HPDE6-E6E7 (cell line): Measurements from ENCODE around the gene CILP2.

Source experiments
- DNase-seq: peaks from one replicate; pipeline ENCODE4 v3.0.0; 2011; ENCODE audit warnings: missing footprints; ENCODE audit errors: extremely low spot score

Gene CILP2

DNA sequence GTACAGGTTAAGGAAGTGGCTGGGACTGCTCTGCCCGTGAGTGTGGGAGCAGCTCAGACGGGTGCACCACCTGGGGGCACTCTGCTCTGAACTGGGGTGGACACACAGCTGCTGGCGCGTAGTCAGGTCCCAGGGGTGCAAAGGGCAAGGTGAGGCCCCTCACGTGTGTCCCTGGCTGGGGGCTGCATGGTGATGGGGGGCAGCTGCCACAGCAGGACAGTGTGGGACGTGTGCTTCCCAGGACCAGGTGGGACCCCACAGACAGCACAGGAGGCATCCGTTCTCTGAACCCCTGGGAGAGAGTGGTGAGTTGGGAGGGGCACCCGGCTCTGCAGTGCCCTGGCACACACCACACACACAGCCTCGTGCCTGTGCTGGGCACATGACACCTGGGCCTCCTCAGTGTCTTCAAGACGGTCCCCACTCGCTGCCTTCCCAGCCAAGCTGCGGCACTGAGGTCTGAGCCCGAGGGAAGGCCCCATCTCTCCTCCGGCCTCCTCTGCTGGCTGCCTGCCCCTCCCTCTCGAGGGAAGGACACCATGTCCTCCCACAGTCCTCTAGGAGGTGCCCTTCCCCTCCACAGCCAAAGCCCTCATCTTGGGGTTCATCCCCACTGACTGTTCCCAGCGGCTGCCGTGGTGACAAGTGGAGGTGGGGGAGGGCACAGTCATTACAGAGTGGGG, 24.7 kb downstream of the CILP2 start:
- DNase-seq, result no peak

DNA sequence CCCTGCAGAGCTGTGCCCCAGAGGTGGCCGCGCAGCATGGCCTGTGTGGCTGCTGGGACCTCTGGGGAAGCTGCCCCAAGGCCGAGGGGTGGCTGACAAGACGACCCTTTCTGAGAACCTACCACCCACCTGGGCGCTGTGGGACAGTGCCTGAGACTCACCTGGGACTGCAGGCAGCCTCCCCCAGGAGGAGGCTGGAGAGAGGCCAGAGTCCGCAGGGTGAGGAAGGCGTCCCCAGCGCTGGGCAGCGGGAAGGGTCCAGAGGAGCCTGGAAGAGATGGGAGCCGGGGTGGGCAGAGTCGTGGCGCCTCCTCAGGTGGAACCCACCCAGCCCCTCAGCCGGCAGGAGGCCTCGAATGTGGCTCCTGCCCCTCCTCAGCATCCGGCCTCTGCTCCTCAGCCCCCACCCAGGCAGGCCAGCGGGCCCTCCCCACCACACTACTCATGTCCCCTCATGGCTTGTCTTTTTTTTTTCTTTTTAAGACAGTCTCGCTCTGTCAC, 25.3 kb downstream of the CILP2 start:
- no peak for DNase-seq

DNA sequence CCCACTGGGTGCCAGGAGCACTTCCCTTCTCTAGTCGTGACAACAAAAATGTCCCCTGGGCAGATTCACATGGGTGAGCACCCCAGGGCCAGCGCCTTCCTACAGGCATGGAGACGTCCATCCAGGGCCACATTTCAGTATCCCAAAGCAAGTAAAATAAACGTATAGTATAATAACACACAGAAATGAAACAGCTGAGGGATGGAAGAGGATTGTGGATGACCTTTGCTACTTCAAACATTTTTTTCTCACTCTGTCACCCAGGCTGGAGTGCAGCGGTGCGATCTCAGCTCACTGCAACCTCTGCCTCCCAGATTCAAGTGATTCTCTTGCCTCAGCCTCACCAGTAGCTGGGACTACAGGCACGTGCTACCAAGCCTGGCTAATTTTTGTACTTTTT, 28.2 kb downstream of the CILP2 start:
- no peak for DNase-seq

DNA sequence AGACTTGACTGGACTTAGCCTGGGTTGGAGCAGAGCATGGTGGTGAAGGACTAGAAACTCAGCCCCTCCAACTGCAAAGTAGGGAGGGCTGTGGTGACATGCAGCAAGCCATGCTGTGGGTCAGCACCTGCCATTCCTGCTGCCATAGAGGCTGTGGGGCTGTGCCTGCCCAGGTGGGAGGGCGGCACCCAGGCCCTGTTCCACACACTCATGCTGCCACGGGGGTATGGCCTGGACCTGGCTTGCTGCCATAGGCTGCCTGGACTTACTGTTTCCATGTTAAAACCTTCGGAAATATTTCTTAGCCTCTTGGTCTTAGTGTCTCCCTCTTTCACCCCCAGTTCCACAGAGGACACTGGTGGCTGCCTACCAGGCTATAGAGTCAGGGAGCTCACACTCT, 29.3 kb downstream of the CILP2 start:
- DNase-seq, result no peak

DNA sequence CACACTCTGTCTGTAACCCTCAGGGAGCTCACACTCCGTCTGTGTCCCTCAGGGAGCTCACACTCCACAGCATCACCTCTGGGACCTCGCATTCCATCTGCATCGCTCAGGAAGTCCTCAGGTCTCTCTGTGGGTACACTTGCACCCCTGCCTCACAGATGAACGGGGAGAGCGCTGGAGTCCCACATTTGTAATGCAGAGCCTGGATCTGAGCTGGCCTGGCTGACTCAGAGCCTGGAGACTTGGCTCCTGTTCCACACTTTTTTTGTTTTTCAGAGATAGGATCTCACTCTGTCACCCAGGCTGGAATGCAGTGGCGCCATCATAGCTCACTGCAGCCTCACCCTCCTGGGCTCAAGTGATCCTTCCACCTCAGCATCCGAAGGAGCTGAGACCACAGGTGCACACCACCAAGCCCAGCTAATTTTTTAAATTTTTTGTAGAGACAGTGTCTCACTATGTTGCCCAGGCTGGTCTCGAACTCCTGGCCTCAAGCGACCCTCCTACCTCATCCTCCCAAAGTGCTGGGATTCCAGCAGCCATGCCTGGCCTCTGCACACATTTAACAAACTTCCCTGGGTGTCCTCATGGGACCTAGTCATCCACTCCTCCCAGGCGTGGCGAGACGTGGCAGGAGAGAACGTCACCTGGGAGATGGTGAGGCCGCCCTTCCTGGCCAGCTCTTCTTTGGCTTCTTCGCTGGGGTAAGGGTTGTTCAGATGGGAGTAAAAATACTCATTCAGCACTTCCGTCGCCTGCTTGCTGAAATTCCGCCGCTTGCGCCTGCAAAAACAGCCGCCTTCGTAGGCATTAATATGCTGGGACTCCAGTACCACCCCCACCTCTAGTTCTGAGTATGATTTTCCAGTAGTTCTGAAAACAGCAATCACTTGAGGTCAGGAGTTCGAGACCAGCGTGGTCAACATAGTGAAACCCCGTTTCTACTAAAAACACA, 31.0 kb downstream of the CILP2 start:
- DNase-seq, result no peak

DNA sequence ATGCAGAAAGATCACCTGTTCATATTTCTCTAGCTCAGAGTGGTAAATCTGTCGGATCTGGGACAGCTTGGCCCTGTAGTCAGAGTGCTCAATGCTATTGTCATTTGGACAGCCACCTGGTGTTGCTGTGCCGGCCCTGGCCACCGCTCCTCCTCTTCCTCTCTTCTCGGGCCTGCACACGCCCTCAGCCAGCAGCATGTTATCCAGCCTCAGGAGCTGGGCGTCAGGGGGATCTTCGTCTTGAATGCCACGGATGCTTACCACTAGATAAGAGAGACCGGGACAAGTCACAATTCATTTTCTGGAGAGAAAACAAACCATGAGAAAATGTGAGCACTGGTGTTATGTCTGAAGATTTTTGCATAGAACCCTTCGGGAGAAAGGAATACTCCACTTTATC, 32.5 kb downstream of the CILP2 start:
- DNase-seq, result no peak

DNA sequence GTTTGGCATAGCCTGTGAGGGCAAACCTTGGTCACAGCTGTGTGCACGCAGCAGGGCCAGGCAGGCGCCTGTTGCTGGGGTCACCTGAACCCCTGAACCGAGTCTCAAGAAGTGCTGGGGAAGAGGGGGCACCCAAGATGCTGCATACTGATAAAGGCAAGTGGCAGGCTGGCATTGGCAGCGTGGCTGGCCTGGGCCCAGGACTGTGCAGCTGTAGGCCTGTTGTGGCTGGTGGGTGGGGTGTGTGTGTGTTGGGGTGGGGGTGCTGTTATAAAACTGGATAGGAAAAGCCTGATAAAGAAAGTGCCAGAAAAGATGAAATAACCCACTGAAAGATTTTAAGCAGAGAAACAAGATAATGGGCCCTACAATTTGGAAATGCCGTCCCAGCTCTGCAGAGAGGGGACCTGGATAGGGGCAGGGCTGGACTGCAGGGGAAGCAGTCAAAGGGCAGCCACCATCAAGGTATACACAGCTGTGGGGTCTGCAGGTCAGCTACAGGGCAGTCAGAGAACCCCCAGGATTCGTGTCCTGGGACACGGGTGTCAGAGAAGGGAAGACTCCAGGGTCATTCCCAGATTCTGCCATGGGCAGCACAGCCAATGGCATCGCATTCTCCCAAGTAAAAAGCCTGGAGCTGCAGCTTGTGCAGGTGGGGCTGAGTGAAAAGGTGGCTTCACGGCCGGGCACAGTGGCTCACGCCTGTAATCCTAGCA, 33.2 kb downstream of the CILP2 start:
- DNase-seq, result no peak

DNA sequence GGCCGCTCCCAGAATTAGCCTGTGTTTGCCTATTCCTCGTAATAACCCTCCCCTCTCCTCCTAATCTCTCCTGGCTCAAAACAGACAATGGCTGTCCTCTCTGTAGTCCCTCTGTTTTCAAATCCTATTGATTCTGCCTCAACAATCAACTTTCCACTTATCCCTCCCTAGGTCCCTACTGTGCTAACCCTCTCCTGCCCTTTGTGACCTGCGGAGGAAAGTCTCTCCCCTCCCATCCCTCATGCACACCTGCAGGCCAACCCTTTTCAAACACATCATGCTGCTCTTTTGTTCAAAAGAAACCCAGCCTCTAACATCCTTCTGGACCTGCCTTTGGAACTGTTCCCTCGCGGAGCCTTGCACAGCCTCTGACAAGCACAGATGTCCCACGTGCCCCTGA, 37.3 kb downstream of the CILP2 start:
- no peak for DNase-seq

DNA sequence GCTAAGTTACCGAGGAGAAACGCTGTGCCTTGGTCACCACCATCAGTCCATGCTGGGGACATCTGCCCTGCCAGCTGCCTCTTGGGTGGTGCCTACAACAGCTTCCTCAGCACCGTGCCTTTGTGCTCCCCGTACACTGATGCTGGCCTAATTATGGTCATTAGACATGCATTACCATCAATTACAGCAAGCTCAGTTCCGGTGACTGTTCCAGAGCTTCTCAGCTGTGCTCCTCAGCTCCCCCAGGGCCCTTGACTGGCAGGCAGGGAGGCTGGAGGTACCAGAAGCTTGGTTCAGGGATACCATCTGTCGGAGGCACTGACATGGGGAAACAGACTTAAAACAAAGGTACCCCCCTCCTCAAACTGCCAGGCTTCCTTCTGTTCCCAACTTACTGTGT, 40.2 kb downstream of the CILP2 start:
- DNase-seq, result no peak

DNA sequence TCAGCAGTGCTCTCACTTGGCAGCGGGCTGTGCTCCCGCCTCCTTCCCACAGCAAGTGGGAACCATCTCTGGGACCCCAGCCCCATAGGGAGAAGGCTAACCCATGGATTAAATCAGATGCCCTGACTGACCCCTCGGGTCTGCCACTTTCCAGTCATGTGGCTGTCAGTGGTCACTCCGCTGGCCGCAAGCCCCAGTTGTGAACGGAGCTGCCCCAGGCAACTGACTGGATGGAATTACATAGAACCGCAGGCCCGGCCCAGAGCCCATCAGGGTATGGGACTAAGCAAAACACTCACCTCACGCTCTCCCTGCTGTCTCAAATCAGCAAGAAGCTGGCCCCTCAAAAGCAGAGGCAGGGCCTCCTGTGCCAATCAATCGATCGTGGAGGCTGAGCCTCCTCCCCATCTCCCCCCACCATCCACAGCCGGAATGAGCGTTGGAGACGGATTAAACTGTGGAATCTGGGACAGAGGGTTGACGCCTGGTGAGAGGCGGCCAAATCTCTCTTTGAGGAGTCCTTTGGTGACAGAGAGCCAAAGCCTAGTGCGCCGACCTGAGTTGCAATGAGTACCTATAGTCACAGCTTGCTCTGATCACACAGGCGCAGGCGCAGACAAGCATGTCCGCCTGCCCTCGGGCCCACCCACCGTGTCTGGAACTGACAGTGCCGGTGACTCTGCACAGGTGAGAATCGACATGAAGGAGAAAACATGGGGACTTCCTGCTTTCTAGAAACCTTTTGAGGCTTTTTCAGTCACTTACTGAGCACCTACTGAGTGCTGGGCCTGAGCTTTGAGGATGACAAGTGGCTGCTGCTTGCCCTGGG, 41.7 kb downstream of the CILP2 start:
- DNase-seq, result no peak

DNA sequence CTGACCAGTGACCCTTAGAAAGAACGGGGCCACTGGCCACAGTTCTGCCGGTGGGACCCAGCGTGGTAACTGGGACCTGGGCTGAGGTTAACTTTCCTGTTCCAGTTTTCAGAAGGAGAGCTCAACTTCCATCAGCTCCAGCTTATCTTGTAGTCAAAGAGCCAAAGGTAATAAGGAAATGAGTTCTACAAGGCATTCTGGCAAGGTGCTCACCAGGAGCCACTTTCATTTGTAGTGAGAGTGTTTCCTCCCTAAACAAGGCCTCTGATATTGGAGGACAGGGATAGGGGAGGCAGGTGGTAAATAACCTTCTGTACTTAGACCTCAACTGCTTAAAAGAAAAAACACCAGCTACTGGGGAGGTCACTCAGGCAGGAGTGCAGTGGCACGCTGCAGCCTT, 42.4 kb downstream of the CILP2 start:
- no peak for DNase-seq

DNA sequence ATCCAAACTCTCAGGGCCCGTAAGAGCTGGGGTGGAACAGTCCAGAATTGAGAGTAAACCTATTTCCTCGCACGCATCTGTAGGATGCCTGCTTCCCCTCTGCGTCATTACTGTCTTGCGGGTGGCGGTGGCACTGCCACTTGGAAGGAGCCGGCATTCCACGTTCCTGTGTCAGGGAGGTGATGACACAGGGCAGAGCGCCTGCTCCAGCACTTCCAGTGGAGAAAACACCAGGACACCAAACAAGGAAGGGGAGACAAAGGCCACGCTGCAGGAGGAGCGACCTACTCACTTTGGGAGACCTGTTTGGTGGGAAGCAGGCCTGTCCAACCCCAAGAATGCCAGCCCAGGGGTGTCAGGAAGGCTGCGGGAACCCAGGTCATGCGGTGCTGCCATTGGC, 43.3 kb downstream of the CILP2 start:
- DNase-seq, result no peak

DNA sequence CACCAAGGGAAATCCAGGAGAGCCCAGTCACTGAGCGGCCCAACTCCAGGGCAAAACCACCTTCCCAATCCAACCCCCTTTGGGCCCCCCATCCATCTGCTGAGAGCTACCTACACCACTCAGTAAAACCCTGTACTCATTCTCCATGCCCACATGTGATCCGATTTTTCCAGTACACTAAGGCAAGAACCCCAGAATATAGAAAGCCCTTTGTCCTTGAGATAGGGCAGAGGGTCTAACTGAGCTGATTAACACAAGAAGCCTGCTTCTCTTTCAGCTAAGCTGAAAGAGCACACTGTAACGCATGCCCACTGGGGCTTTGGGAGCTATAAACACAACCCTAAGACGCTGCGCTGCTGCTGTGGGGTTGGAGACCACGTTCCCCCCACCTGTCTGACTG, 44.4 kb downstream of the CILP2 start:
- DNase-seq, result no peak

DNA sequence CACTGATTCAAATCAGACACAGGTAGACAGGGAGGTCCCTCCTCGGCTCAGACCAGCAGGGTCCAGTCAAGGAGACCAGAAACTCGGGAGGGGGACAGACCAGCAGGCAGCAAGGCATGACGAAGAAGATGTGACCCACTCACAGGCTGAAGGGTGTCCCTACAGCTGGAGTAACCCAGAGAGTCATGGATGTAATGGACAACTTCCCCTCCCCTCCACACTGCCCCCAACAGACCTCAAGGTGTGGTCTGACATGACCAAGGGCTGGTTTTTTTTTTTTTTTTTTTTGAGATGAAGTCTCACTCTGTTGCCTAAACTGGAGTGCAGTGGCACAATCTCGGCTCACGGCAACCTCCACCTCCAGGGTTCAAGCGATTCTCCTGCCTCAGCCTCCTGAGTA, 46.3 kb downstream of the CILP2 start:
- DNase-seq, result no peak

DNA sequence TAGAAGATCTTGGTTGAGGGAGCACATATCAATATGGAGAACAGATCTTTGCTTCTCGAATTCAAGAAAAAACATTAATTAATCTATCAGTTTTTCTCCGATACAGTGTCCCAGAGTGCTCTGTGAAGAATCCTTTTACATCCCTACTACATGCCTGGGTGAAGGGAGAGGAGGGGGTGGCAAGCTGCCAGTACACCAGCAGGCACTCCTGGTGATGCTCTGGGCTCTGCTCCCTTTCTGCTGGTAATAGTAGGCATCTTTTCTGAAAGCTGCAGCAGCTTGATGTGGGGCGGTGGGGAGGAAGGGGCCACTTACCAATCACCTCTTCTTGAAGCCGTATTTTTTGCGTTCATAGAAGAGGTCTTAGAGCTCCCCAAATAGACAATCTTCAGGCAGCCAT, 49.7 kb downstream of the CILP2 start:
- DNase-seq, result no peak

DNA sequence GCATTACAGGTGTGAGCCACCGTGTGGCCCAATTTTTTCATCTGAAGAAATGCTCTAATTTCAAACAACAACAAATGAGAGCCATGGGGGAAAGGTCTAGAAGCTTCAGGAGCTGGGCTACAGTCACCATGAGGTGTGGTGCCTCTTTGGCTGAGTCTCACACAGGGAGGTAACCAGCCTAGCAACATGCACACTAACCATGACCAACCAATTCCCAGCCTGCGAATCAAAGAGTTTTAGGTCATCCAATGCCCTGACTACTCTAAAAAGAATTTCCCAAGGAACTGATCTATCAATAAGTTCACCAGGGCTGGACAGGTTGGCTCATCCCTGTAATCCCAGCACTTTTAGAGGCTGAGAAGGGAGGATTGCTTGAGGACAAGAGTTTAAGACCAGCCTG, 50.5 kb downstream of the CILP2 start:
- no peak for DNase-seq

DNA sequence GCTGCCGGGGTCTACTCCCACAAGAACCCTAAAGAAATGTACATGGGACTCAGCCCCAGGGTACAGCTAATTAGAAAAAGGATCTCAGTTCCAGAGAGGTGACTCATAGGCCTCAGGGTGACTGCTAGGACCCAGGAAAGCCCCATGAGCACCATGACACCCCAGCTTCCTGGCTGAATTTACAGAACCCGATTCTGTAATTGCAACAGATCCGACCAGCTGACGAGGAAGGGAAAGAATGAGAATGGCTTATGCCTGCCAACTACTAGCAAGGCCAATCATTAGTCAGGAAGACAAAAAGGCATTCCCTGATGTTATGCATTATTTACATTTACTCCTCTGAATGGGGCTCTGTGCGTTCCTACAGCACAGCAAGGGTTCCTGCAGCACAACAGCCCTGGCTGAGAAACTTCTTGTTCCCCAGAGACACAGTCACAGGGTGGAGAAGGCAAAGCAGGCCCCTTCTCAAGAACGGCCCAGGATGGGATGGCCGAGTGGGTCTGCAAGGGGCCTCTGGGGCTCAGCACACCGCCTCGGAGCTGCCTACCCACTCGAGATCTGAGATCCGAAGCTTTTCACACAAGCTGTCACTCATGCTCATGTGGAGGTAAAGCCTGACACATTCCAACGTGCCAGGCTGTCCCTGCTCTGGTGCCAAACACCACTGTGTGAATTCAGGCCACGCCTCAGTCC, 53.2 kb downstream of the CILP2 start:
- DNase-seq, result peak; percentile 96

DNA sequence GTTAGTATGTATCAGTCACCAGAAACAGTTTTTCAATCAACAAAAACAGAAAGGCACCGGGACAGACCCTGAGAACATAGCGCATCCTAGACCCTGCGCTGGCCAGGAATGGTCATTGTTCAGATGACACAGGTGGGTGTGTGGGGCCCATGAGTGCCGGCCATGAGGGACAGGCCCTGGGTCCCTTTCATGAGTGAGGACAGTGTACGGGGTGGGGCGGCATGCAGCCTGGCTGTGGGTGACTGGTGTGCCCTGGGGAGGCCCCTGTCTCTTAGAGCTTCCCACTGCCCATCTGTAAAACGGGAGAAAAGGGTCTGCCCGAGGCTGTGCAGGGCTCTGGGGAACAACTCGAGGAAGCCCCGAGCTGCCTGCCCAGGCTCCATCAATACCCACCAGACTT, 54.6 kb downstream of the CILP2 start:
- no peak for DNase-seq

DNA sequence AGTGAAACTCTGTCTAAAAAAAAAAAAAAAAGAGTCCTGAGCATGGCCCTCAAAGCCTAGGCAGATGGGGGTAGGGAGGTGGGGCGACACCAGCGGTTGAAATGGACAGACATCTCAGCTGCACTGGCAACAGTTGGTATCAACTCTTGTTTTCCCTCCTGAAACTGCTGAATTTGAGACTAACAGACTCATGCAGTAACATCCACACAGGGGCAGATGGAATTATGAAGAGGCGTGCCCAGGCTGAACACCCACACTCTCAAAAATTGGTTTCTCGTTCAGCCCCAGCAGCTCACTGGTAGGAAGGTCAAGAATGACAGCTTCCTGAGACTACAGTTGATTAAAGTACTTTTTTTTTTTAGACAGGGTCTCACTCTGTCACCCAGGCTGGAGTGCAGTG, 56.3 kb downstream of the CILP2 start:
- no peak for DNase-seq

DNA sequence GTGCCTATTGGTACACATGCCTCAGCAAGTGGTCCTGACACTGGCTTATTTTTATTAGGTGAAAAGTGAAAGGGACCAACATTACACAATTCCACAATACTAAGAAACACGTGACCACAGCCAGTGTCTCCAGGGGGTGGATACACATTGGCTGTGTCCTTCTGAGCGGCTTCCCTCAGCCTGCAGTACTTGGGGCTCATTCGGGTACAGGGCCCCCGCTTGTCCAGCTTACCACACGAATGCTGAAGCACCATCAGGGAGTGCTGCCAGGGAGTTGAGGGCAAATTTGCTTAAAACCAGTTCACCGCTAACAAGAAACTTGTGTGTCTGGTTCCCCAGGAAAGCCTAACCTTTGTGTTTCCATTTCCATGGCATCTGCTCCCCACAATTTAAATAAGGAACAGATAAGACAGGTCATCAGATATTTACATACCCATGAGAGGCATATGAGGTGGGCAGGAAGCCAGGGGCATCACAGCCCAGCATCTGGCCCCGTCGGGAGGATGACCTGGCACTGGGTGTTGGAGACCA, 57.2 kb downstream of the CILP2 start:
- DNase-seq, result no peak
